NCI-H2196 (cell line): ENCODE measurements around the gene MRC1.

Experiments used
- DNase-seq: peaks from one replicate; lab custom pipeline; 2025; ENCODE audit not compliant: unreplicated experiment; lab: John Stamatoyannopoulos, UW

MRC1 gene

GRCh38 chr10:17795083-17795482, 14.1 kb upstream of the MRC1 start:
- no peak for DNase-seq

GRCh38 chr10:17795813-17796594, 13.1 kb upstream of the MRC1 start:
- no peak for DNase-seq

DNA sequence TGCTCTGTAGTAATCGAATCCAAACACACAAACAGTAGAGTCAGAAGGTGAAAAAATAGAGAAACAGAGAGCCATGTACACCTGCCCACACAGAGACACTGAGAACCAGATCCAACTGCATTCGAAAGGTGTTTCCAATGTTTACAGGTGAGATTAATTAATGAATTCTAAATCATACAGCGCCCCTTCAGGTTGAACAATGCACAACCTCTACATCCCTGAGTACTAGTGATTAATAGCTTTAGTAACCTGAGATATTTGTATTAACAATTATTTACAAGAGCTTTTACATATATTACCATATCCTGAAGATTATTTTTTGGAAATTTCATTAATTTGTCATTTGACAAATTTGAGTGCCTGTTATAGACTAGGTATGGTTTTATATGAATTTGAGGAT, 7.6 kb upstream of the MRC1 start:
- no peak for DNase-seq

DNA sequence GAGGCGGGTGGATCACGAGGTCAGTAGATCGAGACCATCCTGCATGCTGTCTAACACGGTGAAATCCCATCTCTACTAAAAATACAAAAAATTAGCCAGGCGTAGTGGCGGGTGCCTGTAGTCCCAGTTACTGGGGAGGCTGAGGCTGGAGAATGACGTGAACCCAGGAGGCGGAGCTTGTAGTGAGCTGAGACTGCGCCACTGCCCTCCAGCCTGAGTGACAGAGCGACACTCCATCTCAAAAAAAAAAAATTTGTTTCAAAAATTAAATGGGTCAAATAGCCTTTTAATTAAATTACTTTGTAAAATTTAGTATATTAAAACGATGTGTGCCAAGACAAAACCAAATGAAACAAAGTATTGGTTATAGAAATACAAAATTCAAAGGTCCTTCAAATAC, 6.8 kb upstream of the MRC1 start:
- no peak for DNase-seq

GRCh38 chr10:17802976-17803375, 6.2 kb upstream of the MRC1 start:
- DNase-seq = no peak

GRCh38 chr10:17805330-17805729, 3.8 kb upstream of the MRC1 start:
- no peak for DNase-seq

DNA sequence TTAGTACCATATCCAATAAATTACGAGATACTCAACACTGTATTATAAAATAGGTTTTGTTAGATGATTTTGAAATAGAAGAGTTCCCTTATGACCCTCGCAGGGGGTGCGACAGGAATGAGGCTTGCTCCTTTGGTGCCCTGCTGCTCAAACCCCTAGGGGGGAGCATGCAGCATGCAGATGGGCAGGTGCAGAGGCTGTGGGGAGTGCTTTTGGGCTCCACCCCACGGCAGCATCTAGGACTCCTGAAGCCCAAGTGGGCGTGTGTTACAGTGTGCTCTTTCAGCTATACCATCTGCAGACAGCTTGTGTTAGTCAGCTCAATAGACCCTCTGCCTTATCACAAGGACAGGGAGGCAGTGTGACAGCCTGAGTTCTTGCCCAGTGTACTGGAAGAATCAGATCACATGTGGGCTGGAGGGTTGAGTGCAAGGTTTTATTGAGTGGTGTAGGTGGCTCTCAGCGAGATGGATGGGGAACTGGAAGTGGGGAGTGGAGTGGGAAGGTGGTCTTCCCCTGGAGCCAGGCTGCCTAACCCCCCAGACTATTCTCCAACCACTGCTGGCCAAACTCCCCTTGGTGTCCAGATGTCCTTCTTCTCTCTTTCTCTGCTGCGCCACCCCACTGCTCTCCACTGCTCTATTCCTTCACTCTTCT, 3.1 kb upstream of the MRC1 start:
- no peak for DNase-seq

DNA sequence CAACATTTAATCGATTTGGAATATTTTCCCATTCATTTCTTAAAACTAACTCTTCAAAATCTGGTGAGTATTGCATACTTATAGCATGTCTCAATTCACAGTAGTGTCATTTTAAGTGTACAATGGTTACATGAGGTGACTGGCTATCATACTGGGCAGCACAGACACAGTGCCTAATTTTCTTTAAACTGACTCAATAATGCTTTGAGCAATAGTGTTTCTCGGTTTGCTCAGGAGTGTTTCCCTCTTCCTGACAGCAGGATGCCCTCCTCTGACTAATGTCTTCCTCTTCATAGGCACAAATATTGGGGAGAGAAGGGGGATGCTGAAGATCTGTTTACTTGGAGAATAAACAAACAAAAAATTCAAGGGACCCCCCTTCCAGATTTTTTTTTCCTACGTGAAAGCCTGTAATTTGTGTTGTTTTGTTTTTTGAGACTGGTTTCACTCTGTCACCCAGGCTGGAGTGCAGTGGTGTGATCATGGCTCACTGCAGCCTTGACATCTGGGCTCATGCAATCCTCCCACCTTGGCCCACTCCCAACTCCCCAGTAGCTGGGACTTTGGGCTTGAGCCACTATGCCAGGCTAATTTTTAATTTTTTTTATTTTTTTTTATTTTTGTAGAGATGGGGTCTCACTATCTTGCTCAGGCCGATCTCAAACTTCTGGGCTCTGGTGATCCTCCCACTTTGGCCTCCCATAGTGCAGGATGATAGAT, 2.2 kb downstream of the MRC1 start:
- DNase-seq = no peak

- DNase-seq = no peak
These were observed 5.8 kb downstream of the MRC1 start for GRCh38 chr10:17814973-17815372.

DNA sequence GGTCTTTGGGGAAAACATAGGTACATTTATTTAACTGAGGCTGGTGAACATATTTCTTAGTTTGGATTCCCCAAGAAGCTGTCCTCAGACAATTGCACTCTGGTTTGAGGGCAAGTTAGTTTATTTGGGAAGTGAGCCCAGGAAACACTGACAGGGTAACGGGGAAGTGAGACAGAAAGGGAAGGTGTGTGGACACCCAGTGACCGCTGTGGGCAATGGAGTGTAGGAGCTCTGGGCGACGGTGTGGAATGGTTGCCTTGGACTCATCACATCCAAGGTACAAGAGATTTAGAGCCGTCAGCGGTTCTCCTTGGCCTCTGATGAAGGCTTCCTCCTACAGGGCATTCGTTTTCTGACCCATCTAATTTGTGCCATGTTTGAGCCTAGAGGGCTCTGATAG, 7.1 kb downstream of the MRC1 start:
- DNase-seq = no peak

DNA sequence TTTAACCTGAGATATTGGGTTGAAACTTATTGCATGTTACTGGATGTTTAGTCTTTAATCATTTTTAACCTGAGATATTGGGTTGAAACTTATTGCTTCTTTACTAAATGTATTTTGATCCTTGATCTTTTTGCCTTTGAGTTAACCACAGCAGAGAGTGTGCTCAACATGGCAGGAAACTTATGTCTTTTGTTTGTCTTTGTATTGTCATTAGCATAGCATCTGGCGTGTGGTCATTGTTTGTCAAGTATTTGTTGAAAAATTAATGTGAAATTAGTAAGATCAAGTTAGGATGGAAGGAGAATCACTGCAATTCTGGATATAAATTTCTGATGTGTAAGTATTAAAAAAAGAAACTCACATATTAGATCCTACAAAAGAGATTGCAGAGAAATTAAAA, 8.2 kb downstream of the MRC1 start:
- DNase-seq = no peak

DNA sequence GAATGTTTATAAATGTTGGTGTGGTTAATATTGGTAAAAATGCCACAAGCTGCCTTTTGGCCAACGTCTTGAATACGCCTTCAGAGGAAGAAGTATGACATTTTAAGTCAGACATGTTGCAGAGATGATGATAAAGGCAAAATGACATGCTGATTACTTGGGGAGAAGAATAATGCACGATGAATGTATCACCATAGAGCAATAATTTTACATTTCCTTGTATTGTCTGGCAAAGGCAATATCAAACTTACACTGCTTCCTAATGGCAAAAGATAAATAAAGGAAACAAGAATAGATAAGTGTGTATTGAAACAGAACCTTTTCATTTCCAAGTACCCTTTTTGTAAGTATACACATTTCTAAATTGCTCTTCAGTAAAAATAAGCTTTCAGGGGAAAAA, 8.6 kb downstream of the MRC1 start:
- no peak for DNase-seq

DNA sequence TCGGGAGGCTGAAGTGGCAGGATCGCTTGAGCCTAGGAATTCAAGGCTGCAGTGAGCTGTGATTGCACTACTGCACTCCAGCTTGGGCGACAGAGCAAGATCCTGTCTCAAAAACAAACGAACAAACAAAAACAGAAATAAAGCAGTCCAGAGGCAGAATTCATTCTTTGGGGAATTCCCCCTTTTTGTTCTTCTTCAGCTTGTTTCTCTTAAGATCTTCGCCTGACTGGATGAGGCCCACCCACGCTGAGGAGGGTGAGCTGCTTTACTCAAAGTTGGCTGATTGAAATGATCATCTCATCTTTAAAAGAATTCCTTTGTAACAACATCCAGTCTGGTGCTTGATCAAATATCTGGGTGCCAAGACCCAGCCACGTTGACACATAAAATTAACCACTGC, 10.7 kb downstream of the MRC1 start:
- no peak for DNase-seq

DNA sequence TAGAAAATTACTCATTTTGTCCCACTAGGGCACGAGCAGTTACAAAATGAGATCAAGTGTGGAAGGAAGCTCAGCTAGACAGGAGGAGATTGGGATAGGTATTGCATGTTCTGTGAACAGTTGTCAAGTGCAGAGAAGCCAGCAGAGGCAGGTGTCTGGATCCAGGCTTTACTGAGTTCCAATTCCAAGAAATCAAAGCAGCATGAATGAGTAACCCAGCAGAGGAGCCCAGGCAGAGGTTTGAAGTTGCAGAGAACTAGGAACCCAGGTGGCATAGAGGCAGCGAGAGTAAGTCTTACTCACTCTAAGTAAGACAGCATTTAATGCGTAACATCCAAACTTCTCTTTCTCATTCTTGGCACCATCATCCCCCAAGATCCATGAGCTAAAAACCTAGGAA, 11.8 kb downstream of the MRC1 start:
- no peak for DNase-seq

GRCh38 chr10:17821893-17822292, 12.7 kb downstream of the MRC1 start:
- no peak for DNase-seq

DNA sequence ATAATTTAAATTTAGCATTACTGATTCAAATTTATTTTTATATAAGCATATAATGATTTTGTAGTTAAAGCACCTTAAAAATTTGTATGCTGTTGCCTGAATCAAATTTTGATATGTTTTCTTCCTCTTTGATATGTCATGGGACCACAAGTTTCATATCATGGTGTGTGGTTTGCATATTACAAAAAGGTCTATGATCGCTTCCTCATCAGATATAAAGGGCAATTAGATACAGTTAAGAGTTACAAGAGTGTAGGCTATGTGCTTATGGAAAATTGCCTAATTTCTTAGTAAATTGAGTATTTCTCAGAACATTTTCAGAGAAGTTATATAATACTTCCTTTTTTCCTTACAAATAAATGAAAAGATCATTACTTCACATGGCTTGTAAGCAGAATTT, 22.2 kb downstream of the MRC1 start:
- DNase-seq = no peak

DNA sequence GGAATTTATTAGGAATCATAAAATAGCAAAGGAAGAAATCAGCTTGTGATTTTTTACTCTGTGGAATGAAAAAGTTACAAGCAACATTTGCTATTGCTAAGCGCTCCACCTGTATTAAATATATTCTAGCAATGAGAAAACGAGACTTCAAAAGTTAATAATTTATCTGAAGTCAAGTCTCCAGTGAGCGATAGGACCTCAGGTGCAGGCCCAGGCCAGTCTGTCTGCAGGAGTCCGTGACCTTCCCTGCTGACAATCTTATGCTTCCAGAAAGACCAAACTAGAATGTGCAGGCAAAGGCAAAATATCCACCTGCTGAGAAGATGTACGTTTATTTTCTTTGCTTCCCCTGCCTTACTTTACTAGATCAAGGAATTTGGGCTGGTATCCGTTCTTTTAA, 22.7 kb downstream of the MRC1 start:
- no peak for DNase-seq

GRCh38 chr10:17833656-17834055, 24.5 kb downstream of the MRC1 start:
- no peak for DNase-seq

- no peak for DNase-seq
These were observed 26.5 kb downstream of the MRC1 start for GRCh38 chr10:17835688-17836087.

- no peak for DNase-seq
These were observed 27.8 kb downstream of the MRC1 start for GRCh38 chr10:17836942-17837341.

DNA sequence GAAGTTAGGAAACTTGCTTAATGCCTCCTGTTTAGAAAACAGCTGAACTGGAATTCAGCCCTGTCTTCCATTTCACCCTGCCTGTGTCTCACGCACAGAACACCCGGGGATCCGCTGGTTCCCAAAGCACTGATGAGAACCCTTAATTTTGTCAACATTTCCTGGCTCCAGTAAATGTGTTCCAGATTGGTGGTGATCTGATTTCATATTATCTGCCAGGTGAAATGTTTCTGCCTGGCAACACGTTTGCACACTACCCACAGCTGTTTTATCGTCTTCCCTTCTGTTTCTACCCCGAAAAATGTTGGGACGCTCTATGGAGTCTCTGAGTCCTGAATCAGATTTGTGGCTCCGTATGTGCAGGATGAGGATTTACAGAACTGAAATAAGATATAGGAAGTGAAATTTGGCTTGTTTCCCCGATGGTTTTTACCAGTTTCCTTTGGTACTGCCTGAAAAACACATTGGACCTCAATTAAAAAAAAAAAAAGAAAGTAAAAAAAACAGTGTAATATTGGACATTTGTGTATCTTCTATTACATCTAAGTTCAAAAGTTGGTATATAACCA, 29.0 kb downstream of the MRC1 start:
- DNase-seq = no peak

- no peak for DNase-seq
These were observed 31.9 kb downstream of the MRC1 start for GRCh38 chr10:17841050-17841449.
